NCI-H2029 treated with DMSO at 0.1 percent for 48 hours (cell line): ENCODE results near the gene TAF13.
A peak's percentile ranks its signal among the peaks of the same experiment; 100 is the strongest.
"Not testable (repeated sequence)": the region's sequence is repeated elsewhere in the genome, so short reads cannot be mapped to it uniquely, and the experiment has no call there.

ENCODE experiments used
- DNase-seq: peaks from one replicate; lab custom pipeline; 2025; lab: John Stamatoyannopoulos, UW

TAF13 gene

DNA sequence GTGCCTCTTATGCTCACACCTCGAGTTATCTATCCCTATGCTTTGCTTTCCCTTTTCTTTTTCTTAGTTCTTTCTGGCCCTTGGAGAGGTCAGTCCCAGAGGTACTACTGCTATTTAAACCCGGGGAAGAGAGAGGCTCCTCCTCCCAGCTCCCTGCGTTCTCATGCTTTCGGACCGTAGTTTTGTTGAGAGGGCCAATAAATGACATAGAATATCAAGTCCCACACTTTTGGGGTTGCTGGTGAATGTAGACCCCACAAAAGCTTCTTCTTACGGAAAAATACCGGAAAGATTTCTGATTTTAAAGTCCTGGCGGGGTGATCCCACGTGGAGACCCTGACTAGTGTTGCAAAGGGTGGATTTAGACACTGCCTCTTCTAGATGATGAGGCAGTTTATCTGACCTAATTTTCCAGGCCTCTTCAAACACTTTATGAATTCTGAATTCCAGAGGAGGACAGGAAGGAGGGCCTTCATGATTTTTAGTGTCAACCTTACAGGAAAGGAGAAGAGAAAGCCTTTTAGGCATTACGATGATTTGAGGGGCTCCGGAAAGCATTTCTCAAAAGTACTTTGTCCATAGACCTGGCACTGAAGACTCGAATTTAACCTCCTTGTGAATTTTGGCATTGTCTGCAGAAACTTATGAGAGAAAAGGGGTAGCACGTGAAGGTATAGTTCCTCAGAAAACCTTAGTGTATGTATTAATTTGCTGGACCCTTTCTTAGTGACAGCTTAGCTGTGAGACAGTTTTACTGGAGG, 15.5 kb upstream of the TAF13 start:
- peak; percentile 28 for DNase-seq

DNA sequence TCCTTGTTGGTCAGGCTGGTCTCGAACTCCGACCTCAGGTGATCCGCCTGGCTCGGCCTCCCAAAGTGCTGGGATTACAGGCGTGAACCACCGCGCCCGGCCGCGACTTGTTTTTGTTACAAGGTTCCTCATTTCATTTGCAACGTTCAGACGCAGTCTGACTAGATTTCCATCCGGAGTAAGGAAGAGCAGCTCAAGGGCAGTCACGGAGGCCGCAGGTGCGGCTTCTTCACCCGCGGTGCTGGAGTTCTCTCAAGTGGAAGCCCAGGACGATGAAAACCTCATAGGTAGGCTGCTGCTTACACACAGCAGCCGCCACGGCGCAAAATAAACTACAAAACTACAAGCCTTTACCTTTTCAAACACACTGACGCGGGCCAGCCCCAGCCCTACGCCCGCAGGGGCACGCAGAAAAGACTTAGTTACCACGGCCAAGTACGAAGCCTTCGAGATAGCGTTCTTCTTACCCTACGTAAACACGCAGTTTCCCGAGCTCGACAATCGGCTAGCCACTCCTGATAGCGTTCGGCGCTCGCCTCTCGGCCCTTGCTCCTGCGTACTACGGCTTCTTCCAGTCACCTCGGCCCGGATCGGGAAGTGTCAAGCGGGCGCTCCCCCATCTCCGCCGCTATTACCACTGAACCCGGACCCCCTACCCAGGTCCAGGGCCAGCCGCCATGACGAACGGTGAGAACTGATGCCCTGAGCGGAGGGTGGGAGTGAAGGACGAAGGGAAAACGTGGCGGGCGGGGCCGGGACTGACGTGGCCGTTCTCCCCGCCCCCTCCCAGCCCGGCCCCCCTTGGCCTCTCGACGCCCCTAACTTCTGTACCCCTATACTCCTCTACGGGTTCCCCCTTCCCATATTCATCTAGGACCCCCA, 14.6 kb upstream of the TAF13 start, which contains the start of gene TMEM167B:
Gene TMEM167B, plus strand, starts transcription at position 569 of the 882 bp plus-strand sequence. Its CDS starts 109 bp downstream, at position 678.
- peak; percentile 79 for DNase-seq

DNA sequence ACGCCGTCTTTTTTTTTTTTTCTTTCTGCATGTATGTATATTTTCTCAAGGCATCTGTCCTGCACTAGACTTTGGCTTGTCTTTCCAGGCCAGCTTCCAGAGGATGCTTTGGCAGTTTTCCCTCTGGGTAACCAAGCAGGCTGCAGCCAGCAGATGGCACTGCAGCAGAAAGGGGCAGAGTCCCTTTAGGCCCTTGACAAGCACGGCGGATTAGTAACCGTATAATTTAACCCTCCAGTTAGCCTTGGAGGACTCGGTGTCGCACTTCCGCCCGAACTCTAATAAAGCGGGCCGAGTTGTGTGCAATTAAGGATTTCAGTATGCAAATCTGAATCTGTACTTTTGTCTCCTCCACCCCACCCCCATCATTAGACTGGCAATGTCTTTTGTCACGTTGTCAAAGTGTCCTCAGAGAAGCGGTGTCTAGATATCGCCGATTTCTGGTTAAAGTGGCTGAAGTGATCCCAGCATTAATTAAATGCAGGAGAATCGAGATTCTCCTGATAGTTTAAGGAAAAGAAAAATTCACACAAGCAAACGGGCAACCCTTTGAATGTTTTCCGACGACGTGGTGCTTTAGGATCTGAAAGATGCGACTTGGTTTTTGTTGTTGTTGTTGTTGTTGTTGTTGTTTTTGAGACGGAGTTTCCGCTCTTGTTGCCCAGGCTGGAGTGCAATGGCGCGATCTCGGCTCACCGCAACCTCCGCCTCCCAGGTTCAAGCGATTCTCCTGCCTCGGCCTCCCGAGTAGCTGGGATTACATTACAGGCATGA, 13.6 kb upstream of the TAF13 start:
- DNase-seq: peak; percentile 71

DNA sequence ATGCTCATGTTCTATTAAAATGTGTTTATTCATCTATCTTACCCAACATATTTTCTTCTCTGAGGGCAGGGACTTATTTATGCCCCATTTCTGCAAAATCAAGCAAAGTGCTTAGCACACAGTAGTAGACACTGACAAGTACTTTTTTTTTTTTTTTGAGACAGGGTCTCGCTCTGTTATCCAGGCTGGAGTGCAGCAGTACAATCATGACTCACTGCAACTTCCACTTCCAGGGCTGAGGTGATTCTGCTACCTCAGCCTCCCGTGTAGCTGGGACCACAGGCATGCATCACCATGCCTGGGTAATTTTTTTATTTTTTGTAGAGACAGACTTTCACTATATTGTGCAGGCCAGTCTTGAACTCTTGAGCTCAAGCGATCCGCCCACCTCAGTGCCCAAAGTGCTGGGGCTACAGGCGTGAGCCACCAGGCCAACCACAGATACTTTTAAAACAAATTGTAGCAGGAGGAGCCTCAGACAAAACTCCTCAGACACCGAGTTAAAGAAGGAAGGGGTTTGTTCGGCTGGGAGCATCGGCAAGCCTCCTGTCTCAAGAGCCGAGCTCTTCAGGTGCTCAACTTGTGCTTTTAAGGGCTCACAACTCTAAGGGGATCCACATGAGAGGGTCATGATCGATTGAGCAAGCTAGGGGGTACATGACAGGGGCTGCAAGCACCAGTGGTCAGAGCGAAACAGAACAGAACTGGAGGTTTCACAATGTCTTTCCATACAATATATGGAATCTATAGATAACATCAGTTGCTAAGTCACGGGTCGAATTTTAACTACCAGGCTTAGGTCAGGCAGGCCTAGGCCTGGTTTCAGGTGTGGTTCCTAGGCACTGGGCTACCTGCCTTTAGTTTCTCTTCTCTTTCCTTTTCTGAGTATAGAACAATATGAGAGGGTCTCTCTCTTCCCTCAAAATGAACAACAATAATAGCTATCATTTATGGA, 9.0 kb upstream of the TAF13 start:
- DNase-seq: no peak

DNA sequence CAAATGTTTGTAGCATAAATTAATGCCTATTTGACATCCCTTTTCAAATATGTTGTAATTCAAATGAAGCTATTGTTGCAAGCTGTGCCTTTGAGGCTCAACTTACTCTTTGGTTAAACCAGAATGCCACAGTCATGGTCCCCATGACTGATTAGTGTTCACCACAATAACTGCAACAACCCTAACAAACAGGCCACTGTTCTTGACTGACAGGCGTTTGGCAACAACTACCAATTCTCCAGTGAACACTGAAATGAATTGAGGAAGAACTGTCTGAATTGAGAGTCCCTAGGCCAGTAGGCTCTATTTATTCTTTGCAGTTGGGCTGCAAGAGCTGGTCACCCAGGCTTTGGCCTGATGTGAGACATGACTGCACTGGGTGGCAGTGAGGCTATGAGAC, 8.1 kb upstream of the TAF13 start:
- no peak for DNase-seq

DNA sequence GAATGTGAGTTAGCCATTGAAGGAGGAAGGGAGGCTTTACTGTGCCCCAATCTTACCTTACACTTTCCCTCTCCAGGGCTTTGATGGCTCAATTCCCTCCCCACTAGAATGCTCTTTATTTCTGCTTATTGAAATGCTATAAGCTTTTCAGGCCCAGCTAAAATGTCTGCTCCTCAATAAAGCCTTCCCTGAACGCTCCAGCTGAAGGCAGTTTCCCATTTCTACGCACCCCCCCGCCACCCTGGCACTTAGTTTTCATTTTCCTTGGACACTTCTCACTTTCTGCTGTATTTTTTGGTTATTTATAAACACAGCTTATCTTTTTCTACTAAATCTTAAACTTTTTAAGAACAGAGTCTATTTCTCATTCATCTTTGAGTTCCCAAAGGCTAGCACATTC, 7.7 kb upstream of the TAF13 start:
- DNase-seq: no peak

DNA sequence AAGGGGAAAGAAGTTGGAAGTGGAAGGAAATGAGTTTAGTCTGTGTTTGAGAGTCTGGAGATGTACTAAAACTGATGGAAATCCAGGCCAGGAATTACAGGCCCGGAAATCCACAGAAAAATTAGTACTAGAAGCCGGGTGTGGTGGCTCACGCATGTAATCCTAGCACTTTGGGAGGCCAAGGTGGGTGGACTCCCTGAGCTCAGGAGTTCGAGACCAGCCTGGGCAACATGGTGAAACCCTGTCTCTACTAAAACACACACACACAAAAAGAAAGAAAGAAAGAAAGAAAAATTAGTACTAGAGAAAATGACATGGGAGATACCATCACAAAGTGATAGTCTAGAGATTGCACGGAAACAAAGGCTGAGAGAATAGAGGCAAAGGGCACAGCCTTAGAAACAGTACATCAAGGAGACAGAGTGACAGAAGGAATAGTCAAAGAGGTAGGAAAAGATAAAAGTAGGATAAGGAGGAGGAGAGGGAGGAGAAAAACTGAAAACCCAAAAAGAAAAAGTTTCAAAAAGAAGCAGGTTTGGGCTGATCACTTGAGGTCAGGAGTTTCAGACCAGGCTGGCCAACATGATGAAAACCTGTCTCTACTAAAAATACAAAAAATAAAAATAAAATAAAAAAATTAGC, 4.8 kb upstream of the TAF13 start:
- no peak for DNase-seq

DNA sequence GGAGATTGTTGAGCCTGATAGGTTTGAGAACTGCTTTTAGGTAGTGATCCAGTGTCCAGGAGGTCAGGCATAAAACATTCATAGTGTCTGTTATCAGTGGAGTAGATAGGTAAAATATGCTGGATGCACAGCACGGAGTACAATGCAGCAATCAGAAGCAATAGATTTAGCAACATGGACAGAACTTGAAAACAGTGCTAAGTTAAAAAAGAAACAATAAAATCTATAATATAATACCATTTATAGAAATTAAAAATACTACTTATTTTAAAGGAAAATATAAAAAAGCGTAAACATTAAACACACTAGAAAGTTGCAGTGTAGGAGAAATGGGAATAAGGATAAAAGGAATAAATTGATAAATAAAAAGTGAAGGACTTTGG, 3.4 kb upstream of the TAF13 start:
- DNase-seq: no peak

DNA sequence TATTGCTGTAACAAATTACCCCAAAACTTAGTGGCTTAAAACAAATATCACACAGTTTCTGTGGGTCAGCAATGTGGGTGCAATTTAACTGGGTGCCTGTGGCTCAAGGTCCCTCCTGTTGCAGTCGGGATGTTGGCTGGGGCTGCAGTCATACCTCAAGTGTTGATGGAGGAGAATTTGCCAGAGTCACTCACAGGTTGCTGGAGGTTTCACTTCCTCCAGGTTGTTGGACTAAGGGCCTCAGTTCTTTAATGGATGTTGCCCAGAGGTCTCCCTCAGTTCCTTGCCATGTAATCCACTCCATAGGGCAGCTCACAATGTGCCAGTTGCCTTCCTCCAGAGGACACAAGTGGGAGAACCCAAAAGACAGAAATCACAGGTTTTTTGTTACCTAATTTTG, 2.5 kb upstream of the TAF13 start:
- DNase-seq: no peak

DNA sequence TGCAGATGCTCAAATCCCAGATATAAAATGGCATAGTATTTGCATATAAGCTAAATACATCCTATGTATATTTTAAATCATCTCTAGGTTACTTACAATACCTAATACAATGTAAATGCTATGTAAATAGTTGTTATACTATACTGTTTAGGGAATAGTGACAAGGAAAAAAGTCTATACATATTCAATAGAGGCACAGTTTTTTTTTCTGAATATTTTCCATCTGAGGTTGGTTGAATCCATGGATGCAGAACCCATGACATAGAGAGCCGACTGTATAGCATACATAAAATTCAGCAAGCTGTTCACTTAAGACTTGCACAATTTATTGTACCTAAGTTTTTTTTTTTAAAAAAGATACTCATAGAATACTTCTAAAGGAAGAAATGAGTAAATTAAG, 6.5 kb downstream of the TAF13 start:
- DNase-seq: no peak

DNA sequence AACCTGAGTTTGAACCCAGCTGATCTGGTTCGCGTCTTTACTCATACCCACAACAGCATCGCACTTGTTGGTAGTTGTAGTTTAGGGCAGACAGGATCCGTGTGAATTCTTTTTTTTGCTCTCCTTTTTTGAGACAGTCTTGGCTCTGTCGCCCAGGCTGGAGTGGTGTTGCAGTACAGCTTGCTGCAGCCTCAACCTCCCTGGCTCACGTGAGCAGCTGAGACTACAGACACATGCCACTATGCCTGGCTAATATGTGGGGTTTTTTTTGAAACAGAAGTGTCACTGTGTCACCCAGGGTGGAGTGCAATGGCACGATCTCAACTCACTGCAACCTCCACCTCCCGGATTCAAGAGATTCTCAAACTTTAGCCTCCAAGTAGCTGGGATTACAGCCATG, 7.9 kb downstream of the TAF13 start:
- no peak for DNase-seq

DNA sequence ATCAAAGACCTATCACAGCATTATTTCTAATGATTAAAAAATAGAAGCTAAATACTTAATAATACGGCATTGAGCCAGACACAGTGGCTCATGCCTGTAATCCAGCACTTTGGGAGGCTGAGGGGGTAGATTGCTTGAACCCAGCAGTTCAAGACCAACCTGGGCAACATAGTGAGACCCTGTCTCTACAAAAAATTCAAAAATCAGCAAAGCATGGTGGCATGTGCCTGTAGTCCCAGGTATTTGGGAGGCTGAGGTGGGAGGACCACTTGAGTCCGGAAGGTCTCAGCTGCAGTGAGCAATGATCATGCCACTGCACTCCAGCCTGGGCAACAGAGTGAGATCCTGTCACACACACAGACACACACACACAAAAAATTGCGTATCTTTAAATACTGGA, 10.7 kb downstream of the TAF13 start:
- DNase-seq: no peak

DNA sequence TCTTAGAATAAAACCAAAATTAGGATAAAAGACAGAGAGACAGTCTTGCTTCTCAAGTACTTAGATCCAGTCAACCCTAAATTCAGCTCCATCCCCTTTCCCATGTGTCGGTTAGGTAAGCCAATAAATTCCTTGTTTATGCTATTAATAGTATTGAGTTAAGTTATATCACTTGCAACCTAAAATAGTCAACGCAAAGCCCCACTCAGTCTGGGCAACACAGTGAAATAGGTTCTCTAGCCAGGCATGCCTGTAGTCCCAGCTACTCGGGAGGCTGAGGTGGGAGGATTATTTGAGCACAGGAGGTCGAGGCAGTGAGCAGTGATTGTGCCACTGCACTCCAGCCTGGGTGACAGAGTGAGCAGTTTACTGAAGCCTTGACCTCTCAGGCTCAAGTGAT, 14.6 kb downstream of the TAF13 start:
- DNase-seq: no peak

DNA sequence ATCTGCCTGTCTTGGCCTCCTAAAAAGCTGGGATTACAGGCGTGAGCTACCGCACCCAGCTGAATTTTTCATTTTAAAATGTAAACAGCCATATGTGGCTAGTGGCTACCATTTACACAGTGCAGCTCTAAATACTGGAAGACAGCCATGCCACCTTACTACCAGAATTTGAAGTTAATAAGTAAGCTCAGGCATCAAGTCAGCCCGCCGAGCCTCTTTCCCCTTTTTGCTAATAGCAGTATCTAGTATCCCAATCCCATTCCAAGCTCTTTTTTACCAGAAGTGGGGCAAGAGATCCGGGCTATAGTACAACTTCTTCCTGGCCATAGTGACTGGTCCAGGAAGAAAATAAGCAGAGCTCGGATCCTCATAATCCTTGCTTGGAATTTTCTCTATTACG, 15.1 kb downstream of the TAF13 start:
- DNase-seq: no peak

DNA sequence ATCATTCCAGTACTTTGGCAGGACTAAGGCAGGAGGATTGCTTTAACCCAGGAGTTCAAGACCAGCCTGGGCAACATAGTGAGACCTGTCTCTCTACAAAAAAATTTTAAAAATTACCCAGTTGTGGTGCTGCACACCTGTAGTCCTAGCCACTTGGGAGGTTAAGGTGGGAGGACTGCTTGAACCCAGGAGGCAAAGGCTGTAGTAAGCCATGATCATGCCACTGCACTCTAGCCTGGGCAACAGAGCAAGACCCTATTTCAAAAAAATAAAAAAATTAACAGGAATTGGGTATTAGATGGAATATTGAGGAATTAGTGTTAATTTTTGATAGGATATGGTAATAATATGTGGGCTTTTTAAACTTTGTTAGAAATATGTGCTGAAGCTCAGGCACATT, 16.8 kb downstream of the TAF13 start:
- DNase-seq: no peak

DNA sequence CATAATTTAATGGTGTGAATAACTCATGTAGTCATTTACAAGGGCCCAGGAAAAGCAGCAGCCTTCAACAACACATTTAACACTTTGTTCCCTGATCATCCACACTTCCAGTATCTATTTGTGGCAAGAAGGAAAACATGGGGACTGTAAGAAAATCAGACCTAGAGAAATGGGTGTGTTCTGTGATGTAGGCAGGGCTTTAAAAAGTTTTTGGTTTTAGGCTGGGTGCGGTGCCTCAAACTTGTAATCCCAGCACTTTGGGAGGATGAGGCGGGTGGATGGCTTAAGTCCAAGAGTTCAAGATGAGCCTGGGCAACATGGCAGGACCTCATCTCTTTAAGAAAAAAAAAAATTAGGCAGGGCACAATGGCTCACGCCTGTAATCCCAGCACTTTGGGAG, 19.7 kb downstream of the TAF13 start:
- DNase-seq: no peak

DNA sequence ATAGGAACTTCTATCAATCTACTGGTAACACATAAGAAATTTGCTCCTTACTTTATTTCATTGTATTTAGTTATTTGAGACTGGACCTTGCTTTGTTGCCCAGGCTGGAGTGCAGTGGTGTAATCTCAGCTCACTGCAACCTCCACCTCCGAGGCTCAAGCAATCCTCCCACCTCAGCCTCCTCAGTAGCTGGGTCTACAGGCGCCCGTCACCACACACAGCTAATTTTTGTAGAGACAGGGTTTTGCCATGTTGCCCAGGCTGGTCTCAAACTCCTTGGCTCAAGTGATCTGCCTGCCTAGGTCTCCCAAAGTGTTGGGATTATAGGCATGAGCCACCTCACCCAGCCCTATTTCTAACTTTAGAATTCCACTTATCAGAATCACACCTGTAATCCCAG, 23.7 kb downstream of the TAF13 start:
- not testable (repeated sequence) for DNase-seq

DNA sequence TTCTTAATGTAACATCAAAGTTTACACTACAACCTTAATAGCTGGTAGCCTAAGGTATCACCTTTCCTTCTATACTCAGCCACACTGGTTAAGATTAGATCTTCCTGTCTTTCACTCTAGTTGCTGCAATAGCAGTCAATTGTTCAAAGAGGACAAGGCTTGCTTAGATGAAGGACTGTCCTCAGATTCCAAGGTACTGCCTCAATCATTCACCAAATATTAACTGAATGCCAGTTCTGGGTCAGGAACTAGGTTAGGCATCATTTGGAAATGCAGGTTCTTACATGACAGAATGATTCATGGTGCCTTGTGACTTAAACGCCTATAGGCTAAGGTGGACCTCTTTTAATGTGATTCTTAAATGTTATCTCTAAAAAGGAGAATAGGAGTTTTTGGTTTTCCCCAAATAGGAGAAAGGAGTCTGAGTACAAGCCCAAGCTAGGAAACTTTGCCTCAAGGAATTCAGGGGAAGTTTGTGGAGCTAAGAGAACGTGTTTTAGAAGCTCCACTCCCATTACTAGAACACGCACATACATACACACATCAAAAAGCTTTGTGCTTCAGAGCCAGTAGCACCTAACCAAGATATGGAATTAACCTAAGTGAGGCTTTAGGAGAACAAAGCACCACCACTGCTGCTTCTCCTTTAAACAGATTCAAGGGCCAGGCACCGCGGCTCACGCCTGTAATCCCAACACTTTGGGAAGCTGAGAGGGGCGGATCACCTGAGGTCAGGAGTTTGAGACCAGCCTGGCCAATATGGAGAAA, 25.4 kb downstream of the TAF13 start:
- DNase-seq: no peak

DNA sequence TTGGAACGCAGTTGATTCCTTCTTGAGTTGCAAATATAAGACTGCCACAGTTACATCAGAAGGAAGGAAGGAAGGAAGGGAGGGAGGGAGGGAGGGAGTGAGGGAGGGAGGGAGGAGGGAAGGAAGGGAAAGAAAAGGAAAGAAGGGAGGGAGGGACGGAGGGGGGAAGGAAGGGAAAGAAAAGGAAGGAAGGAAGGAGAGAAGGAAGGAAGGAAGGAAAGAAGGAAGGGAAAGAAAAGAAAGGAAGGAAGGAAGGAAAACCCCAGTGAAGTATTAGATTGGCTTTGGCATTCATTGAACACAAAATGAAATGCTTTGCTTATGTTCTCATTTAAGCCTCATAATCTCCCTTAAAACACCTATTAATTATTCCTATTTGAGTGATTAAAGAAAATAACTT, 27.5 kb downstream of the TAF13 start:
- no peak for DNase-seq

DNA sequence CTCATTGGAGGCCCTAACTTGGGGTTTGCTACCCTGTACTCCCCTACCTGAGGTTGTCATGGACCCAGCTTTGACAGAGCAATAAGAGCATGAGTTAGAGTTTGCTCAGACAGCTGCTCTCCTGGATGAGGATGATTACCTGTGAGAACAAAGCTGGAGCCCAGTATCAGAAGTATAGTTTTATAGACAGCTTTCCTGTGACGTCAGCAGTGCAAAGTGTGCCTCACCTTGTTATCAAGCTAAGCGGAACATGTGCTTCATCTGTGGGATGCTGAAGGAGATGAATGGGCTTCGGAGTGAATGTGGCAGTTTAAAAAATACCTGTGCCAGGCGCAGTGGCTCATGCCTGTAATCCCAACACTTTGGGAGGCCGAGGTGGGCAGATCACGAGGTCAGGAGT, 28.5 kb downstream of the TAF13 start:
- DNase-seq: no peak
